Activated CD4-positive, alpha-beta T cell treated with anti-CD3 and anti-CD28 coated beads, Interleukin-10, Interleukin-2, amounts not matched to agents 100 ng/mL and 50 ng/mL, durations not matched to agents 16 hours and 8 hours (primary cell): ENCODE results near the gene FBXL19.
"Not testable (repeated sequence)": the region's sequence is repeated elsewhere in the genome, so short reads cannot be mapped to it uniquely, and the experiment has no call there.

Experiments used
- DNase-seq: peaks from one replicate; pipeline ENCODE4 v3.0.0-alpha.2; 2020

FBXL19 gene

GRCh38 chr16:30923554-30924075 lies at the start of gene FBXL19:
TSS of gene FBXL19 (plus strand) at chr16:30923572. CDS start at chr16:30925755, 2,183 bp downstream.
- no peak for DNase-seq

- DNase-seq: no peak
These were observed 49.0 kb upstream of the FBXL19 start for GRCh38 chr16:30874244-30874820.

GRCh38 chr16:30874821-30875717 lies 48.3 kb upstream of the FBXL19 start:
- DNase-seq: peak; percentile 95

GRCh38 chr16:30875871-30876801 lies 47.2 kb upstream of the FBXL19 start:
- peak; percentile 74 for DNase-seq

GRCh38 chr16:30876867-30877266 lies 46.5 kb upstream of the FBXL19 start:
- no peak for DNase-seq

- no peak for DNase-seq
These were observed 40.7 kb upstream of the FBXL19 start for GRCh38 chr16:30882429-30883310.

GRCh38 chr16:30884760-30885159 lies 38.6 kb upstream of the FBXL19 start:
- no peak for DNase-seq

GRCh38 chr16:30885196-30885595 lies 38.2 kb upstream of the FBXL19 start:
- DNase-seq: no peak

GRCh38 chr16:30886145-30886544 lies 37.2 kb upstream of the FBXL19 start:
- DNase-seq: no peak

GRCh38 chr16:30887927-30888326 lies 35.4 kb upstream of the FBXL19 start:
- DNase-seq: no peak

- no peak for DNase-seq
These were observed 34.4 kb upstream of the FBXL19 start for GRCh38 chr16:30888856-30889499.

- no peak for DNase-seq
These were observed 33.7 kb upstream of the FBXL19 start for GRCh38 chr16:30889721-30890120.

- not testable (repeated sequence) for DNase-seq
These were observed 32.1 kb upstream of the FBXL19 start for GRCh38 chr16:30891043-30891823.

- DNase-seq: no peak
These were observed 30.5 kb upstream of the FBXL19 start for GRCh38 chr16:30892670-30893416.

GRCh38 chr16:30893417-30893743 lies 30.0 kb upstream of the FBXL19 start:
- DNase-seq: peak; percentile 23

- peak; percentile 92 for DNase-seq
These were observed 29.4 kb upstream of the FBXL19 start, which contains the start of gene BCL7C for GRCh38 chr16:30893744-30894539. TSS of gene BCL7C (minus strand) at chr16:30894077. CDS start at chr16:30893944, 133 bp downstream.

GRCh38 chr16:30894540-30895368 lies 28.6 kb upstream of the FBXL19 start:
- no peak for DNase-seq
